K562 (cell line): ENCODE data around the gene TEX52. TPM values are rescaled to one million over a fixed set of nuclear protein-coding genes. Genes with fewer than 3 reads are reported as not detected.

Source experiments
- ATAC-seq: fragments of 200-7000 bp; cut with Tn5 transposase; 3 replicates; pipeline ENCODE4 v1.9.1; 2020; ENCODE audit warnings: moderate library complexity
- BruUV-seq: library from RNA; stranded (reverse); fragments of 400-500 nt; replicated peaks from 2 replicates; lab custom pipeline; 2021; lab: Mats Ljungman, UMichigan
- CTCF ChIA-PET: fragments of 300-600 bp; formaldehyde crosslinking; extraction: SDS; loops from one replicate; lab custom pipeline; 2021; ENCODE audit warnings: low intra/inter-chr PET ratio; lab: Yijun Ruan, JAX
- POLR2A ChIA-PET: fragments of 300-600, 350-650 bp; sonication (Branson Sonifier 250); formaldehyde crosslinking; extraction: SDS; loops from one replicate; lab custom pipeline; 2021; ENCODE audit warnings: antibody characterized with exemption, inconsistent platforms; lab: Yijun Ruan, JAX
- DNase-seq, 4 experiments: peaks; one replicate each; pipeline versions ENCODE4 v3.0.0 to v3.0.0-alpha.2; 2011 to 2018; ENCODE audit warnings: low spot score in 3 of 4, mixed read lengths in 3 of 4; ENCODE audit errors: extremely low read depth in 1 of 4
- FAIRE-seq: peaks from 2 replicates; lab custom pipeline; 2011; peaks lifted over from hg19 to GRCh38; lab: Jason Lieb, UNC
- H2AFZ ChIP-seq: 2 replicates; pipeline ENCODE4 v1.6.0; 2011; ENCODE audit warnings: low read depth, low read length, control low read depth, inconsistent platforms
- H3K27ac ChIP-seq: fragments of 200-600 bp; 3 replicates; pipeline ENCODE4 v1.8.0; 2011; ENCODE audit warnings: low read depth, mild to moderate bottlenecking, control low read depth, inconsistent platforms, low read length, moderate library complexity, mixed read lengths; ENCODE audit errors: extremely low read depth
- H3K27me3 ChIP-seq, 2 experiments: fragments of 300-600 bp in 1 of 2; 2 replicates in 1 of 2; 3 replicates in 1 of 2; pipeline versions ENCODE4 v1.6.0 to v1.8.0; 2011; ENCODE audit warnings: inconsistent platforms in 2 of 2, low read length in 2 of 2, mild to moderate bottlenecking in 1 of 2, mixed read lengths in 1 of 2, moderate library complexity in 1 of 2; ENCODE audit not compliant: control insufficient read depth in 2 of 2, insufficient read depth in 2 of 2
- H3K36me3 ChIP-seq: fragments of 300-600 bp; 3 replicates; pipeline ENCODE4 v1.8.0; 2011; ENCODE audit warnings: mild to moderate bottlenecking, low read length, inconsistent platforms; ENCODE audit not compliant: control insufficient read depth, insufficient read depth
- H3K4me1 ChIP-seq, 2 experiments: fragments of 200-600 bp in 1 of 2; replicated peaks in 1 of 2; 2 replicates in 1 of 2; 3 replicates in 1 of 2; pipeline versions ENCODE4 v1.5.1 to v1.8.0; 2011; ENCODE audit warnings: inconsistent platforms in 2 of 2, low read length in 2 of 2, mild to moderate bottlenecking in 1 of 2, mixed read lengths in 1 of 2, moderate library complexity in 1 of 2; ENCODE audit not compliant: control insufficient read depth in 2 of 2, insufficient read depth in 2 of 2
- H3K4me2 ChIP-seq: 2 replicates; pipeline ENCODE4 v1.6.1; 2011; ENCODE audit warnings: low read length, control low read depth, inconsistent platforms, mixed read lengths; ENCODE audit not compliant: insufficient read depth
- H3K4me3 ChIP-seq: fragments of 200-600 bp; sonication (generic), shearing (Covaris generic); 2 replicates; pipeline ENCODE4 v1.5.1; 2016; ENCODE audit warnings: control low read depth, inconsistent platforms
- H3K79me2 ChIP-seq: fragments of 200-600 bp; 3 replicates; pipeline ENCODE4 v1.8.0; 2011; ENCODE audit warnings: low read length, inconsistent platforms; ENCODE audit not compliant: control insufficient read depth, insufficient read depth
- H3K9ac ChIP-seq, 2 experiments: 2 replicates each; pipeline versions ENCODE4 v1.6.0 to v1.6.1; 2011; ENCODE audit warnings: low read depth in 2 of 2, low read length in 2 of 2, control low read depth in 1 of 2, inconsistent platforms in 1 of 2, mild to moderate bottlenecking in 1 of 2, mixed read lengths in 1 of 2; ENCODE audit not compliant: insufficient read depth in 1 of 2
- H3K9me1 ChIP-seq: one replicate; pipeline ENCODE4 v1.6.0; 2011; ENCODE audit warnings: inconsistent platforms, mild to moderate bottlenecking, low read length, moderate library complexity; ENCODE audit not compliant: control insufficient read depth, insufficient read depth
- H3K9me3 ChIP-seq: replicated peaks from 2 replicates; pipeline ENCODE4 v1.5.1; 2011; ENCODE audit warnings: low read depth, low read length, inconsistent platforms; ENCODE audit not compliant: control insufficient read depth, insufficient read depth
- H4K20me1 ChIP-seq: replicated peaks from 2 replicates; pipeline ENCODE4 v1.6.1; 2011; ENCODE audit warnings: low read length, inconsistent platforms, mixed read lengths; ENCODE audit not compliant: control insufficient read depth, insufficient read depth
- CHD4 ChIP-seq: fragments of 200-600 bp; sonication (generic); IDR thresholded peaks from 3 replicates; pipeline ENCODE4 v1.6.1; 2012; ENCODE audit warnings: low read depth, mild to moderate bottlenecking, mixed read lengths, low read length, inconsistent platforms; ENCODE audit not compliant: insufficient read depth, insufficient replicate concordance, poor library complexity, severe bottlenecking
- FOXK2 ChIP-seq, 2 experiments: fragments of 450-650 bp; IDR thresholded peaks in 1 of 2; conservative IDR thresholded peaks in 1 of 2; 2 replicates each; pipeline ENCODE4 v1.6.1; 2016; ENCODE audit warnings: low read depth in 2 of 2, mild to moderate bottlenecking in 1 of 2
- HMBOX1 ChIP-seq: sonication (generic); IDR thresholded peaks from 2 replicates; pipeline ENCODE4 v1.6.1; 2016
- HOMEZ ChIP-seq: fragments of 250-450 bp; sonication (Bioruptor Pico); IDR thresholded peaks from 2 replicates; pipeline ENCODE4 v1.4.0; 2020; ENCODE audit warnings: mild to moderate bottlenecking, moderate library complexity
- JUND ChIP-seq, 2 experiments: IDR thresholded peaks; 2 replicates in 1 of 2; 3 replicates in 1 of 2; pipeline ENCODE4 v1.6.1; 2011; ENCODE audit warnings: borderline replicate concordance in 2 of 2, low read depth in 2 of 2, low read length in 2 of 2, improper control_type of control experiment in 1 of 2, missing biosample characterization in 1 of 2, missing genetic modification characterization in 1 of 2, missing genetic modification reagents in 1 of 2
- SP2 ChIP-seq: IDR thresholded peaks from 2 replicates; pipeline ENCODE4 v1.6.1; 2011; ENCODE audit warnings: mild to moderate bottlenecking, low read depth, low read length, moderate library complexity; ENCODE audit not compliant: poor library complexity, severe bottlenecking; ENCODE audit errors: extremely low read depth
- ZNF280A ChIP-seq: fragments of 450-650 bp; IDR thresholded peaks from 2 replicates; pipeline ENCODE4 v1.6.1; 2018; ENCODE audit warnings: mild to moderate bottlenecking, low read depth; ENCODE audit not compliant: partially characterized antibody
- ZNF507 ChIP-seq: conservative IDR thresholded peaks from 2 replicates; pipeline ENCODE4 v1.6.1; 2017; ENCODE audit warnings: missing genetic modification characterization, missing compliant biosample characterization
- ZNF778 ChIP-seq: fragments of 450-650 bp; formaldehyde crosslinking; IDR thresholded peaks from 2 replicates; pipeline ENCODE4 v1.4.0; 2020; ENCODE audit warnings: mild to moderate bottlenecking, moderate library complexity
- WGBS: fragments of 100-300 bp; shearing (Covaris generic); methylation state at CpG from one replicate; pipeline ENCODE4 v1.1.6; 2016; ENCODE audit warnings: low coverage, mixed read lengths; ENCODE audit not compliant: insufficient coverage; ENCODE audit errors: missing lambda C conversion rate; 5-methylcytosine and 5-hydroxymethylcytosine counted together
- in situ Hi-C: fragments of 300-500 bp; cut with MboI; formaldehyde crosslinking; loops from 4 replicates; pipeline ENCODE4 v1.15.0; 2018; ENCODE audit warnings: inconsistent platforms, mixed read lengths
- intact Hi-C: fragments of 100-400 bp; cut with micrococcal nuclease; formaldehyde crosslinking; loops from 2 replicates; pipeline ENCODE4 v1.14.2; 2022
- polyA plus RNA-seq, 8 experiments: library from polyadenylated mRNA; depleted of rRNA in 4 of 8; stranded (reverse) in 5 of 8; unstranded in 3 of 8; fragments of >200 nt; fragmentation: Nextera tagmentation in 2 of 8; fragmentation: Illumina TruSeq in 1 of 8; extraction: Ambion mirVana in 2 of 8; extraction: Trizol in 1 of 8; gene quantifications; 2 replicates each; pipeline versions ENCODE4 v1.2.1 to v1.2.3, GENCODE V29; 2011 to 2014; ENCODE audit warnings: inconsistent platforms in 1 of 8, missing spikeins in 1 of 8
- total RNA-seq, 7 experiments: library from RNA; depleted of rRNA in 6 of 7; stranded (reverse); fragments of >200 nt in 6 of 7; fragmentation: Illumina TruSeq in 2 of 7; extraction: Trizol in 2 of 7; gene quantifications; 2 replicates each; pipeline versions ENCODE4 v1.2.1 to v1.2.3, GENCODE V29; 2011 to 2021; ENCODE audit warnings: low replicate concordance in 1 of 7

Gene TEX52
- total and polyA plus RNA-seq, 9 of the 15 experiments (the other 6 are each of a cell fraction or from before 2014, with no cell fraction given) = not detected

- ChIA-PET POLR2A (no interaction called here), CTCF (no interaction called here)
- in situ Hi-C loops = loop anchor here (5.0 kb wide), 1 partner anchor 196 kb away; no protein-coding TSS in a partner anchor
- no peak overlapping the region for H3K9ac ChIP-seq
- DNase-seq = peak in 1 of 4 experiments; percentile 9
- H3K4me1 ChIP-seq = peaks cover 5 to 6% of the 10 kb centered on the region in 2 experiments; a peak in 4 of 5 replicates
- no peaks in the 10 kb centered on the region for H4K20me1 ChIP-seq
- H3K4me2 ChIP-seq = no peak overlapping the region
- H3K9me1 ChIP-seq = no peaks in the 10 kb centered on the region
- ATAC-seq = no peak
- no peak overlapping the region for H2AFZ ChIP-seq
- intact Hi-C loops = no loop called here
- TF ChIP-seq ZNF778 (CRISPR knock-in tag) (no peak), HMBOX1 (0 out of 2 replicates have a peak, but pooled peaks have one; percentile 17), SP2 (no peak)
- no peaks in the 10 kb centered on the region for H3K27me3 ChIP-seq
- H3K36me3 ChIP-seq = no peaks in the 10 kb centered on the region
- FAIRE-seq = no peak
- WGBS = 61% methylated on average over 9 of the region's 9 CpGs
- H3K79me2 ChIP-seq = no peaks in the 10 kb centered on the region
- no peak overlapping the region for H3K27ac ChIP-seq
- H3K4me3 ChIP-seq = no peak overlapping the region
- H3K9me3 ChIP-seq = no peaks in the 10 kb centered on the region
- no TSS peak for BruUV-seq
Measured at GRCh38 chr12:2841056-2841650, 15.7 kb downstream of the TEX52 start.

GRCh38 chr12:2836574-2836973 is 20.3 kb downstream of the TEX52 start:
- Histone ChIP-seq H3K9me1 (no peaks in the 10 kb centered on the region), H3K4me3 (no peak overlapping the region), H3K36me3 (no peaks in the 10 kb centered on the region), H2AFZ (0 out of 2 replicates have a peak overlapping the region, but pooled peaks have one; percentile 16), H3K9ac (no peak overlapping the region), H3K4me2 (no peak overlapping the region), H3K9me3 (no peaks in the 10 kb centered on the region), H3K4me1 (peaks cover 3 to 8% of the 10 kb centered on the region in 2 experiments; a peak in 4 of 5 replicates), H4K20me1 (no peaks in the 10 kb centered on the region), H3K27ac (no peak overlapping the region), H3K27me3 (no peaks in the 10 kb centered on the region), H3K79me2 (no peaks in the 10 kb centered on the region)
- in situ Hi-C loops = no loop called here
- WGBS = 60% methylated on average over 7 of the region's 8 CpGs
- no peak for DNase-seq
- no peak for ATAC-seq
- no peak for FAIRE-seq
- POLR2A ChIA-PET = no interaction called here
- intact Hi-C loops = no loop called here
- CTCF ChIA-PET = no interaction called here
- BruUV-seq = no TSS peak
- TF ChIP-seq HOMEZ (no peak), ZNF280A (no peak), ZNF507 (no peak), CHD4 (no peak), FOXK2 (conservative IDR thresholded peaks at IDR 0.05 in 1 of 2, IDR thresholded peaks at IDR 0.05 in 1 of 2; ENCODE audit: low read depth in 2 of 2) (no peak), JUND (IDR thresholded peaks at IDR 0.05; ENCODE audit: borderline replicate concordance, low read depth, low read length) (no peak), JUND (tag; IDR thresholded peaks at IDR 0.05; ENCODE audit: borderline replicate concordance, low read depth, low read length) (0 out of 3 replicates have a peak, but pooled peaks have one; percentile 21)
